GM18870 (cell line): ENCODE data around the gene KRTAP10-8.
"Not testable (repeated sequence)": the region's sequence is repeated elsewhere in the genome, so short reads cannot be mapped to it uniquely, and the experiment has no call there.

Experiments used
- ATAC-seq: cut with Tn5 transposase; IDR thresholded peaks from one replicate; pipeline ENCODE4 v1.9.1; 2021; ENCODE audit warnings: moderate library complexity; ENCODE audit not compliant: unreplicated experiment

The KRTAP10-8 gene

DNA sequence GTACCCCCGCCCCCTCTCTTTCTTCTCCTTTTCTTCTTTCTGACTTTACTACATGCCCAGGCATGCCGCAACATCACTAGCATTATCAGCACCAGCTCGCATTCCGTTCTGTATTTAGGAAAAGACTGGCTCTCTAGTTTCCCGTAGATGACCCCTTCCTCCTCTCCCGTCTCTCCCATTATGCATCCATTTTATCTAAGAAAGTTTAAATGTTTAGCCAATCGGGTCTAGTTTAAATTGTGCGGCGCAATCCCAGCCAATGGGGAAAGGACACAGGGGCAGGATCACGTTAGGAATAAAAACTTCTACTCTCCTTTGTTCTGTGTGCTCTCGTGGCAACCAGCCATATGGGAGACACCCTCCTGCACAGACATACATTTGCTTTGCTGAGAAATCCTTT is 13.8 kb upstream of the KRTAP10-8 start:
- ATAC-seq: no peak

DNA sequence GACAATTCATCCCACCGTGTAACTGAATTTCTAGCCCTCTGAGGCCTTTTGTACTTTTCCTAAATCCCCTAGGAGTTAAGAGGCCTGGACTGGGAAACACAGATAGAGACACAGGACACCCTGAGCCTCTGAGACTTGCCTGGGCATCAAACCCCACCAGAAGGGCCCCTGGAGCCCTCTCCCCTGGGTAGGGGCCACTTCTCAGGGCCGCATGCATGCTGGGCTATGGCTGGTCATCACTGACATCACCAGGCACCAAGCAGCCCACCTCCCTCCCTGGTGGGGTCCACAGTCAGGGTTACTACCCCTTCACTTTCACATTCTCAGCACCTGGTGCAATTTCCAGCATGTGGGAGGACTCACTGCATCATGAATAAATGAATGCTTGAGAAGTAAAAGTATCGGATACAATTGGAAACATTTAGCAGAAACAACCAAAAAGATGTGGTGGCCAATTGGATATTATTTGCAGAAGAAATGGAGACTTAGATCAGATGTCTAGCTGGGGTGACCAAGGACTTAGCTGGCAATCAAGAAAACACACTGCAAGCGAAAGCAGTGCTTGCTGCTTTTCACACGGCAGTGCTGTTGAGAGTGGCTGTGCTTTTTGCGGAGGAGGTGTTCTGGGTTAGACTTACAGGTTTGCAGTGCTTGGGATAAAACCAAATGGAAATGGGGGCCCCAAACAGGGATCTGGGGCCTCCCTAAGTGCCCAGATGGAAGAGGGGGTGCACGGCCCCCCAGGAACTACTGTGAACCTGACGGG is 12.4 kb upstream of the KRTAP10-8 start:
- ATAC-seq: no peak

DNA sequence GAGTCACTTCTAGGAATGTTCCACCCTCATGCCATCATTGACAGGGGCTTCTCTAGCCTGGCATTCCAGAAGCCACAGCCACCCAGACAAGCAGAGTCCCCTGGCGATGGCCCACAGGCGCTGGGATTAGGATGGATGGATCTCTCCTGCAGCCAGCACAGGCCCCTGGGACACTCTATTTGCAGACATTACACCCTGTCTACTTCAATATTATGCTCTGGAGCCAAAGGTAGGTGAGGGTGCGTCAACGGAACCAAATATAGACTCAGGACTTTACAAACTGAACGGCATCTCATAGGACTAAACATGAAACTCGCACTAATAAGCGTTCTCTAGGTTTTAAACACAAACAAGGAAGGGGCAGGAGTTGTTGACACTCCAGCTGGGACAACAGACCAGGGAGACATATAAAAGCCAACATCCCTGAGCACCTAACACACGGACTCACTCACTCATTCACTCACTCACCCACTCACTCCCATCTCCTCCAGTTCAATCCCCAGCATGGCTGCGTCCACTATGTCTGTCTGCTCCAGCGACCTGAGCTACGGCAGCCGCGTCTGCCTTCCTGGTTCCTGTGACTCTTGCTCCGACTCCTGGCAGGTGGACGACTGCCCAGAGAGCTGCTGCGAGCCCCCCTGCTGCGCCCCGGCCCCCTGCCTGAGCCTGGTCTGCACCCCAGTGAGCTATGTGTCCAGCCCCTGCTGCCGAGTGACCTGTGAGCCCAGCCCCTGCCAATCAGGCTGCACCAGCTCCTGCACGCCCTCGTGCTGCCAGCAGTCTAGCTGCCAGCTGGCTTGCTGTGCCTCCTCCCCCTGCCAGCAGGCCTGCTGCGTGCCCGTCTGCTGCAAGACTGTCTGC is 11.5 kb upstream of the KRTAP10-8 start, which contains the start of gene KRTAP10-7:
Gene KRTAP10-7, plus strand, starts transcription at position 480 of the 861 bp plus-strand sequence. Its CDS starts 25 bp downstream, at position 505.
- ATAC-seq: not testable (repeated sequence)

DNA sequence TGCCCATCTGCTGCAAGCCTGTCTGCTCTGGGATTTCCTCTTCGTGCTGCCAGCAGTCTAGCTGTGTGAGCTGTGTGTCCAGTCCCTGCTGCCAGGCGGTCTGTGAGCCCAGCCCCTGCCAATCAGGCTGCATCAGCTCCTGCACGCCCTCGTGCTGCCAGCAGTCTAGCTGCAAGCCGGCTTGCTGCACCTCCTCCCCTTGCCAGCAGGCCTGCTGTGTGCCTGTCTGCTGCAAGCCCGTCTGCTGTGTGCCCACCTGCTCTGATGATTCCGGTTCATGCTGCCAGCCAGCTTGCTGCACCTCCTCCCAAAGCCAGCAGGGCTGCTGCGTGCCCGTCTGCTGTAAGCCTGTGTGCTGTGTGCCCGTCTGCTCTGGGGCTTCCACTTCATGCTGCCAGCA is 10.8 kb upstream of the KRTAP10-8 start:
- ATAC-seq: not testable (repeated sequence)

DNA sequence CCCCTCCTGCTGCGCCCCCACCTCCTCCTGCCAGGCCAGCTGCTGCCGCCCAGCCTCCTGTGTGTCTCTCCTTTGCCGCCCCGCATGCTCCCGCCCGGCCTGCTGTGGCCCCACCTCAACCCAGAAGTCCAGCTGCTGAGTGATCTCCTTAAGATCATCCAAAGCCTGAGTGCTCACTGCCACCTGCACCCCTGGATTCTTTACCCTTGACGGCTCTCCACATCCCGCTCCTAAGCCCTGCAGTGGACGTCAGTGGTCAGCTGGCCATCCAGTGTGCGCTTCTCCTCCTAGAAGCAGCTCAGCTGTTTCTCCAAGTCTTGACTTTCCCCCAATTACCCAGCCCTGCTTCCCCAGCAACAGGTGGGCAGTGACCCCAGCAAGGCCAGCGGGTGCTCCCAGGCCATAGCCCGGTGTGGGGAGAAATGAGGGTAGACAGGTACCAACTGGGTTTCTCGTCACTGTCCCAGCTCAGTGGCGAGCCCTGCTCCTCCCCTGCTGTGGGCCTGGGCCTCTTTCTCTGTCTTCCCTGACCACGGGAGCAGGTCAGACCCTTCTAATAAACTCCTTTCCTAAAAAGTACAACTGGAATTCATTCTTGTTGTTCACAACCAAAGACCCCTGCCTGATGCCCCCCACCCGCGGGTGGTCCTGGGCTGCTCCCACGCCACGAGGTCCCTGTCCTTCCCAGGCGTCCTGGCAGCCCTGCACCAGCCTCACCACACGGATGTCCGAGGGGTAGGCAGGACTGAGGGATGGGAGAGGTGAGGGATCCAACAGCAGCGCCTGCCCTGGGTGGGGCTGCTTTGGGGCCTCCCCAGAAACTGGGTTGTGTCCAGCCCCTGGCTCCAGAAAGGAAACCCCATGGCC is 10.1 kb upstream of the KRTAP10-8 start:
- ATAC-seq: no peak

DNA sequence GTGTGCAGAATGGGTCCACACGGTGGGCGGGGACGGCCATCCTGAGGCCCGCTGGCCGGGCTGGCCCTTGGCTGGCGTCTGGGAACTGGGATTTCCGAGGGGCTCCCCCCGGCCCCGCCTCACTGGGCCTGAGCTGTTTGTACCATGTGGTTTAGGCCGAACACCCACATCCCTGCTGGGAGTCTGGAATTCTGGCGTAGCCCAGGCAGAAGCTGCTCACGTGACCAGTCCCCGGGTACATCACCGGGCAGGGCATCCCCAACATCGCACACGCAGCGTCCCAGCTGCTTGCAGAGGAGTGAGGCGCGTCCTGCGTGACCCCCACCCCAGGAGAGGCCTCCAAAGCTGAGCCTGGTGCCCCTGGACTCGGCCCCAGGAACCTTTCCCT is 9.4 kb upstream of the KRTAP10-8 start:
- ATAC-seq: no peak

DNA sequence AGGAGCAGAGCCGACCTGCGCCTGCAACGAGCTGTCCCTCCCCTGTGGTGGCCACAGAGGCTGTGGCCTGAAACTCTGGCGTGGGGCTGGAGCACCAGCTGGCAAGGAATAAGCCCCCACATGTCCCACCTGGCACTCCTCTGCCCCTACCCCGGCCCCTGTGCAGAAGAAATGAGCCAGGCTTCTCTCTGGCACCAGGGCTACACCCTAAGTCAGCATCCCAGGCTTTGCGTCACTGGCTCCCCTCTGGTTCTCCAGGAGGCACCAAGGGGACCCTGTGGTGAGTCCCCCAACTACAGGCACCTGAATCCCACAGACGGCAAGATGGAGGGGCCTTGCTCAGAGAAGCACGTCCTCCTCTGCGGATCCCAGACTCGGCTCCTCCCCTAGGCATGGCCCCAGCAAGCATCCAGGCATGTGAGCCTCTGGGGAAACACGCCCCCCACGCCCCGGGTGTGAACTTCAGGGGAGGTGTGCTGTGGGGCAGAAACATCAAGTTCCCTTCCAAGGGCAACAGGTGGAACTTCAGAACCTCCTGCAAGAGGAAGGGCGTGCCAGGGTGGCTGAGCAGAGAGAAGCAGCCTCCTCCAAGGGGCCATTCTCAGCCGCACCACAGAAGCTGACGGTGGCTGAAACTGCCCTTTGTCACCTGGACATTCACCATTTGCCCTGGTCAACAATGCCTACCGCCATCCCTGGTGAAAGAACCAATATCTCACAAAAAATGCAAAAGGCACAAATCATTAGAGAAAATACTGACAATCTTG is 8.6 kb upstream of the KRTAP10-8 start:
- ATAC-seq: no peak

DNA sequence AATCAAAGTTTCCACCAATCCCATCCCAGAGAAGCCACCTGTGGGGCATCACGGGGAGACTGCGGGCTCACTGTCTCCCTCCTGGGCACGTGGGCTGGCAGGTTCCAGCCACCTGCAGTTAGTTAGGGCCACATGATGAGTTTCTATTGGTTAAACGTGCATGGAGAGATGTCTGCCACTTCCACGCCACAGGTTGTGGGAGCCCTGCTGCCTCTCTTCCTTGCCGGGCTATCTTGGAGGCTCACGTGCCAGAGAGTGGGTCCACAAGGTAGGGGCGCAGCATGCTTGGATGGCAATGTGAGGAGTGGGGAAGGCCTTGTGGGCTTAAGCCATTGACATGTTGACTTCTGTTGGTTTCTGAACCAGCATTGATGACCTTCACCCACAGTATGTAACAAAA is 8.0 kb upstream of the KRTAP10-8 start:
- no peak for ATAC-seq

DNA sequence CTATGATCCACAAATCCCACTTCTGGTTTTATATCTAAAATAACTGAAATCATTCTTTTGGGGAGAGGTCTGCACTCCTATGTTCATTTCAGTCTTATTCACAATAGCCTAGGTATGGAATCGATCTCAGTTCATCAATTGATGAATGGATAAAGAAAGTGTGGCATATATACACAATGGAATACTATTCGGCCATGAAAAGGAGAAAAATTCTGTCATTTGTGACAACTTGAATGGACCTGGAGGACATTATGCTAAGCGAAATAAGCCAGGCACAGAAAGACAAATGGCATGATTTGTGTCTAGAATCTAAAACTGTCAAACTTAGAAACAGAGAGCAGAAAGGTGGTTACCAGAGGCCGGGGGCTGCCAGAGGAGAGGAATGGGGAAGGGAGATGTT is 5.4 kb upstream of the KRTAP10-8 start:
- ATAC-seq: no peak

DNA sequence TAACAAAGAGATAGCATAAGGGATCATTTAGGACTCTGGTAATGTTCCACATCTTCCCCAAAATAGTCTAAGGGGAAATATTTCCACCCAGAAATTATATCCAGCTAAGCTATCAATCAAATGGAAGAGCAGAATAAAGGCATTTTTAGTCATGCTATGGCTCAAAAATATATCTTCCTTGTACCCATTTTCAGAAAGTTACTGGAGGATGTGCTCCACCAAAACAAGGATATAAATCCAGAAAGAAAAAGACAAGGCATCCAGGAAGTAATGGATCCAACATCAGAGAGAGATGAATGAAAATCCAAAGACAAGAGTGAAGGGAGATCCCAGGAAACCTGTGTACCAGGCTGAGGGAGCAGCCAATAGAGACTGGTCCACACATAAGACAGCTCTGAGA is 2.7 kb upstream of the KRTAP10-8 start:
- no peak for ATAC-seq

DNA sequence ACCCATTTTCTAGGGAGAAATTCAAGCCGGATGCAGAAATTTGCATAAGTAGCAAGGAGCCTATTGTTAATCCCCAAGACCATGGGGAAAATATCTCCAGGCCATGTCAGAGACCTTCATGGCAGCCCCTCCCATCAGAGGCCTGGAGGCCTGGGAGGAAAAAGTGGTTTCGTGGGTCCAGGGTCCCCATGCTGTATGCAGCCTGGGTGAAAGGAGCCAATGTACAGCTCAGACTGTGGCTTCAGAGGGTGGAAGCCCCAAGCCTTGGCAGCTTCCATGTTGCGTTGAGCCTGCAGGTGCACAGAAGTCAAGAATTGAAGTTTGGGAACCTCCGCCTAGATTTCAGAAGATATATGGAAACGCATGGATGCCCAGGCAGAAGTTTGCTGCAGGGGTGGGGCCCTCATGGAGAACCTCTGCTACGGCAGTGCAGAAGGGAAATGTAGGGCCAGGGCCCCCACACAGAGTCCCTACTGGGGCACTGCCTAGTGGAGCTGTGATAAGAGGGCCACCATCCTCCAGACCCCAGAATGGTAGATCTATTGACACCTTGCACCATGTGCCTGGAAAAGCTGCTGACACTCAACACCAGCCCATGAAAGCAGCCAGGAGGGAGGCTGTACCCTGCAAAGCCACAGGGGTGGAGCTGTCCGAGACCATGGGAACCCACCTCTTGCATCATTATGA is 1.6 kb upstream of the KRTAP10-8 start:
- ATAC-seq: not testable (repeated sequence)

DNA sequence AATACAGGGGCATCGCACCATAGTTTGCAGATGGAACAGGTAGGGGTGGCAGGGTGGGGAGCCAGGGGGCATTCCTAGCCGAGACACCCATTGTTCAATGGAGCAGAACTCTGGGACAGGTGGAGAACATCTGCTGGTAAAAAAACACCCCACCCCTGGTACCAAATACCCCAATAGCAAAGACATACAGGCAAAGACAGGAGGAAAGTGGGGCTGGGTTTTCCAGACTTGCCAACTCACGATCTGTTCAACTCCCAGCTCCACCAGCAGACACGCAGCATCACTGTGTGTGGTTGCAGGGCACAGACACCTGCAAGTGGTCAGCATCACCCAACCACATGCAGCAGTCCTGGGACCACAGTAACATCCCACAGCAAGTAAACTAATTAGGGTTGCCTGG is 328 bp upstream of the KRTAP10-8 start:
- no peak for ATAC-seq

DNA sequence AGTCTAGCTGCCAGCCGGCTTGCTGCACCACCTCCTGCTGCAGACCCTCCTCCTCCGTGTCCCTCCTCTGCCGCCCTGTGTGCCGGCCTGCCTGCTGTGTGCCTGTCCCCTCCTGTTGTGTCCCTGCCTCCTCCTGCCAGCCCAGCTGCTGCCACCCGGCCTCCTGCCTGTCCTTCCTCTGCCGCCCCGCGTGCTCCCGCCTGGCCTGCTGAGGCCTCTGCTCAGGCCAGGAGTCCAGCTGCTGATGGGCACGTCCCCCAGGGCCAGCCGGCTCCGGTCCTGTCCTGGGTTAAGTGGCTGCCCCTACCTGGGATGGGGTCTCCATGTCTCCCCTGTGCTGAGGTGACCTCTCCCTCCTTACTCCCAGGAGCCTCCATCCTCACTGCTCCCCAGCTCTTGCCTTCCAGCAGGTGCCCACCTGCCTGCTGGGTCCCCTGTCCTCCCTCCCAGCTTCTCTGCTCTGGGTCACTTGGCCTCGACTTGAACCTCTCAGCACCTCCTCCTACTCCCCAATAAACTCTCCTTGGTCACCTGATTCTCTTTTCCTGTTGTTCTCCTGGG is 870 bp downstream of the KRTAP10-8 start:
- ATAC-seq: no peak

DNA sequence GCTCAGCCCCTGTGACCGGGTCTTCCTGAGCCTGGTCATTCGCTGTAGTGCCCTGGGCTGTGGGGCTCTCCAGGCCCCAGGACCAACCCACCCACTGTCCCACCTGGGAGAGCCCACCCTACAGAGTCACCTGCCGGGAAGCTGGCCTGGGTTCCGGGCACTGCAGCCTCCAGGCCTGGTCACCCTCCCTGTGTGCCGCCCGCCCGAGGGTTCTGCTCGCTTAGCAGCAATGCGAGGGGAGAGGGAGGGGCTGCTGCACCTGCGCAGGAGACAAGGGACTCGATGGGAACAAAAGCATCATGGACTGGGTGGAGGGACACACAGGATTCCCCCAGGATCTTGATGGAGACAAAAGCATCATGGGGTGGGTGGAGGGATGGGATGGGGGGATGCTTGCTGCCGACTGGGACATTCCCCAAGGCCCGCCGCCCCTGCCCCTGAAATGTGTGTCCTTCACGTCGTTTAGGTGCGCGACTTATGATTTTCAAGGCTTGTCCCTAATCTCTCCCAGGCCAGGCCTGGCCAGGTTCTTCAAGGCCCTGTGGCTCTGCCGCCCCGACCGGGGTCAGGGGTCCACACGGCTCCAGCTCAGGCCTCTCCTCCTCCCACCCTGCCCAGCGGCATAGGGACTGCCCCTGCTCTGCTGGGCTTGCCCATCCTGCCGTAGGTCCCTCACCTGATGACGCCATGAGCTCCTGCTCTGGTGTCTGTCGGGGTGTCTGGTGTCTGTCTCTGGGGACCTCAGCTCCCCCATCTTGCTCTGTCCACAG is 1.7 kb downstream of the KRTAP10-8 start:
- no peak for ATAC-seq

DNA sequence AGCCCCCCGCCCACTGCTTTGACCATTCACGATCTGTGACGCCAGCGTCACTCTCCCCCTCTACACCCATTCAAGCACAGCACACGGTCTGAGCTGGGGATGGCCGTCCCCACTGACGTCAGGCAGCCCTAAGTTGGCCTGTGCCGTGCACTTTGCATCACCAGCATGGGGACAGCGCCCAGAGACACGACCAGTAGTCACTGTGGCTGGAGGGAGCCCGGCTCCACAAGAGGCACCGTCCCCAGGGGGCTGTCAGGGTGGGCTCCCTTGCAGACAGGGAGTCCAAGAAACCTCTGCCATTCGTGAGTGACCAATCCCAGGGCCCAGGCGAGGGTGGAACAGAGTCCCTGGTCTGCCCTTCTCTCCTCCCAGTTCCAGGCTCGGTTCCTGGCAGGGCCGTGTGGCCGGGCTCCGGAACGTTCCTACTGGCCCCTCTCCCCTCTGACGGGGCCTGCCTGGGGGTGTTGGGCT is 2.3 kb downstream of the KRTAP10-8 start:
- ATAC-seq: no peak

DNA sequence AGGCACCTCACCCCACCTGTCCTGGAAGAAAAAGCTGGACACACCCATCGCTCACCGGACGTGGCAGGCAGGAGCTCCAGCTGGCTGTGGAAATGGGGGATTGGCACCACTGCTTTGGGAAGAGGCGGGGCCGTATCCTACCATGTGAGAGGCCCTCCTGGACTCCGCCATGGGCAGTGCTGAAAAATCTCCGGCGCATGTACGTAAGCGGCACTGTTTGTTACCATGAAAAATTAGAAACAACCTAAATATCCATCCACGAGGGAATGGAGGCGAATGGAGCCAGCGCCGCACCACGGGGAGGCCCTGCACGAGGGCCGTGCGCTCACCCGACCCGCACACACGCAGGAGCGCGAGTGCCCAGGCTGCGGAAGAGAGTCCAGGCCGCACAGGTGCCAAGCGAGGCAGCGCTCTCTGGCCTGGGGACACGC is 3.1 kb downstream of the KRTAP10-8 start:
- ATAC-seq: no peak

DNA sequence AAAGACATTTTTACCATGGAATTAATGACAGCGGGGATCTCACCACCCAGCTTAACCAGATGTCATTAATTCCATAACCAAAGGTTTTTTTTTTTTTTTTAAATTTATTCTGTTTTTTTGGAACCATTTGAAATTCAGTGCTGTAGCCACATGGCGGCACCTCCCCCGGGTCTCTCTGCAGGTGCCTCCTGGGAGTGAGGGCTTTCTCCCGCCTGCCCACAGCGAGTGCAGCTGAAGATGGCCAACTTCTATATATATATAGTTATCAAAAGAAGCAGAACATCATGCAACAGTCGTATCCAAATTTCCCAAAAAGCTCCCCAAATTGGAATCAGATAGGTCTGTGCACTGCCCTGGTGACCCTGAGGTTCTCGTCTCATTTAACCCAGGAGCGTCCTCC is 3.6 kb downstream of the KRTAP10-8 start:
- no peak for ATAC-seq

DNA sequence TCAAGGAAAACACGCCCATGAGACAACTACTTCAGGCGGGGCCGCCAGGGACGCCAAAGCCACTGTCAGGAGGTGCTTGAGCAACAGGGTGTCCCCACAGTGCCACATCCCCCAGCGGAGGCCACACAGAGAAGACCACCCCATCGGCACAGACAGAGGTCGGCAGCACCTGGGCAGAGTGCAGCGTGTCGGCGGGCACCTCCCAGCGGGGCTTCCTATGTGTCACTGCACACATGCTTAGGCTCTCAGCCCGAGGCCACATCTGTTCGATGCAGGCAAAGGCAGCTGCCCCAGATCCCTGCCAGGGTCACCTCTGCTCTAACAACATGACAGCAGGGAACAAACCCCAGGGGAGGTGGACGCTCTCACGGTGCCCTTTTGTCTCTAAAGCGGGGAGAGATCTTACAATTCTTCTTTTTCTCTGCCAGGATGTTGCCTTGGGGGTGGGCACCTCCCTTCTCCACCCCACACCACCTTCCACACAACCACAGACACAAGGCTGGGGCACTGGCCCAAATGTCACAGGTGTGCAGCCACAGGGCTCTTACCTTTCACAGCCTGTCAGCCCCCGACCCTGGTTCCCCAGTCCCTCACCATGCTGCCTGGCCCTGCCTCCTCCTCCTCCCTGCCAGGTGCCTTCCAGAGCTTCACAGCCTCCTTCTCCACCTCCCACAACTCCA is 4.2 kb downstream of the KRTAP10-8 start:
- ATAC-seq: no peak
